GM21367 (cell line): ENCODE results near the gene TMEM79.

Source experiments
- ATAC-seq: cut with Tn5 transposase; IDR thresholded peaks from one replicate; pipeline ENCODE4 v1.9.1; 2021; ENCODE audit not compliant: unreplicated experiment

Gene TMEM79

GRCh38 chr1:156262461-156263287 is 21.5 kb upstream of the TMEM79 start:
- ATAC-seq, result no peak

GRCh38 chr1:156263288-156263655 is 20.9 kb upstream of the TMEM79 start:
- no peak for ATAC-seq

- ATAC-seq, result no peak
Measured at GRCh38 chr1:156266051-156266450, 18.1 kb upstream of the TMEM79 start.

- ATAC-seq, result no peak
Measured at GRCh38 chr1:156268336-156268735, 15.8 kb upstream of the TMEM79 start.

- ATAC-seq, result no peak
Measured at GRCh38 chr1:156270314-156270713, 13.8 kb upstream of the TMEM79 start.

- no peak for ATAC-seq
Measured at GRCh38 chr1:156276532-156276931, 7.6 kb upstream of the TMEM79 start.

- ATAC-seq, result no peak
Measured at GRCh38 chr1:156276966-156277381, 7.2 kb upstream of the TMEM79 start.

GRCh38 chr1:156279837-156280236 is 4.3 kb upstream of the TMEM79 start:
- ATAC-seq, result no peak

- ATAC-seq, result no peak
Measured at GRCh38 chr1:156281281-156281680, 2.8 kb upstream of the TMEM79 start.

- ATAC-seq, result peak; percentile 4
Measured at GRCh38 chr1:156281693-156282478, 2.2 kb upstream of the TMEM79 start.

- peak; percentile 68 for ATAC-seq
Measured at GRCh38 chr1:156282479-156283222, 1.5 kb upstream of the TMEM79 start, which contains the start of gene SMG5. SMG5 (minus strand) TSS chr1:156282825; CDS start chr1:156282680, 145 bp downstream.

GRCh38 chr1:156283521-156283920 is 604 bp upstream of the TMEM79 start:
- no peak for ATAC-seq

GRCh38 chr1:156284757-156285156 is 632 bp downstream of the TMEM79 start:
- ATAC-seq, result no peak

- no peak for ATAC-seq
Measured at GRCh38 chr1:156285437-156285836, 1.3 kb downstream of the TMEM79 start.

GRCh38 chr1:156286061-156286460 is 1.9 kb downstream of the TMEM79 start:
- no peak for ATAC-seq

GRCh38 chr1:156289857-156290256 is 5.7 kb downstream of the TMEM79 start:
- no peak for ATAC-seq

- ATAC-seq, result no peak
Measured at GRCh38 chr1:156291226-156292061, 7.3 kb downstream of the TMEM79 start.

- ATAC-seq, result no peak
Measured at GRCh38 chr1:156293098-156293434, 8.9 kb downstream of the TMEM79 start.

GRCh38 chr1:156293895-156294294 is 9.8 kb downstream of the TMEM79 start:
- ATAC-seq, result no peak

GRCh38 chr1:156295391-156295947 is 11.3 kb downstream of the TMEM79 start, which contains the start of gene GLMP:
GLMP (minus strand) TSS chr1:156295679; CDS start chr1:156295645, 34 bp downstream.
- no peak for ATAC-seq
